Measurements from ENCODE around the gene WBP1L.

DNA sequence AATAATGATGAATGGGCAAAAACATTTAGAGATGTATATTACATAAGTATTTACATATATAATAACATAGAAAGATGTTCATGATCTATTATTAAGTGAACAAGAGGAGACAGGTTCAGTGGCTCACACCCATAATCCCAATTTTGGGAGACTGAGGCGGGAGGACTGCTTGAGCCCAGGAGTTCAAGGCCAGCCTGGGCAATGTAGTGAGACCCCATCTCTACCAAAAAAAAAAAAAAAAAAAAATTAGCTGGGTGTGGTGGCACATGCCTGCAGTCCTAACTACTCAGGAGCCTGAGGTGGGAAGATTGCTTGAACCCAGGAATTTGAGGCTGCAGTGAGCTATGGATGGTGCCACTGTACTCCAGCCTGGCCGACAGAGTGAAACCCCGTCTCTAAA, 42.0 kb upstream of the WBP1L start:
- TF ChIP-seq POLR2AphosphoS5 (IDR thresholded peaks at IDR 0.05; ENCODE audit: low read depth, low read length) (no peak), TAF1 (IDR thresholded peaks at IDR 0.05; ENCODE audit: borderline replicate concordance, low read depth, low read length) (no peak)

Data from GM12892 (cell line).